GM12892 (cell line): ENCODE data around the gene SULT6B1.

Experiments
- DNase-seq: peaks from one replicate; pipeline ENCODE4 v3.0.0; 2011; ENCODE audit not compliant: insufficient read length
- FAIRE-seq: peaks from 2 replicates; lab custom pipeline; 2011; peaks lifted over from hg19 to GRCh38; lab: Jason Lieb, UNC
- POLR2A ChIP-seq: IDR thresholded peaks from 2 replicates; pipeline ENCODE4 v1.6.1; 2011; ENCODE audit warnings: low read depth, low read length, control low read depth
- POLR2AphosphoS5 ChIP-seq: IDR thresholded peaks from 2 replicates; pipeline ENCODE4 v1.6.1; 2011; ENCODE audit warnings: low read depth, low read length, control low read depth
- TAF1 ChIP-seq: IDR thresholded peaks from 2 replicates; pipeline ENCODE4 v1.6.1; 2011; ENCODE audit warnings: low read depth, mild to moderate bottlenecking, control low read depth, low read length, borderline replicate concordance

The SULT6B1 gene

DNA sequence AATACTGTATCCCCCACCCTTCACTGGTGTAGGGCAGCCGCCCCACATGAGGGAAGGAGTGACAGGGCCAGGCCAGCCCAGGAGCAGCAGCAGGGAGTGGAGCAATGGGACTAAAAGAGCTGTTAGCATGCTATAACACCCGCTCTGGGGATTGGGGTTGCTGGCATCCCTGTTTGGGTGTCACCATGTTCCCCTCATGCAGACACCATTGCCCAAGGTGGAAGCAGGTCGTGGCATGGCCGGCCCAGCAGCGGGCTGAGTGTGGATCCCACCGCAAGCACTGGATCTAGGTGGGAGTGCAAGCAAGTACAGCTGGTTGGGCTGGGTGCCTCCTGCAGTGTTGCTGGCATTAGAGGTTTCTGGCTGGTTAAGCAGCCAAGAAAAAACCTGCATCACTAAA lies 3.3 kb upstream of the SULT6B1 start:
- FAIRE-seq (no peak), DNase-seq (no peak)
- TF ChIP-seq TAF1: no peak
- TF ChIP-seq POLR2A: no peak
- TF ChIP-seq POLR2AphosphoS5: no peak

DNA sequence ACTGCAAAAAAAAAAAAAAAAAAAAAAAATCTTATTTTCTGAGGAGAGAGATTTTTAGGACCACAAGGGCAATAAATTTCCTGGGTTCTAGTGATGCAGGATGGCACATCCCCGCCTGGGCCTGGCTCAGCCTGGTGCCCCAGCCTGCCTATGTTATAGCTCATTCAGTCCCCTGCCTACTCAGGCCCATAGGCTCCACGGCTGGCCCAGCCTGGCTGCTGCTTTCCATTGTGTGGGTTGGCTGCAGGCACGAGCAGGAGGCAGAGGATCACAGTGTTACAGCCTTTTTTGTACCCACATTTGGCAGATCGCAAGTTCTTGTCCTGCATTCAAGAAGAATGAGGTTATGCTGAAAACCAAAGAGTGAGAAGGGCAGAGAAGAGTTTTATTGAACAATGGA lies 2.8 kb upstream of the SULT6B1 start:
- TF ChIP-seq TAF1: no peak
- TF ChIP-seq POLR2A: no peak
- TF ChIP-seq POLR2AphosphoS5: no peak
- DNase-seq: no peak
- FAIRE-seq: no peak

DNA sequence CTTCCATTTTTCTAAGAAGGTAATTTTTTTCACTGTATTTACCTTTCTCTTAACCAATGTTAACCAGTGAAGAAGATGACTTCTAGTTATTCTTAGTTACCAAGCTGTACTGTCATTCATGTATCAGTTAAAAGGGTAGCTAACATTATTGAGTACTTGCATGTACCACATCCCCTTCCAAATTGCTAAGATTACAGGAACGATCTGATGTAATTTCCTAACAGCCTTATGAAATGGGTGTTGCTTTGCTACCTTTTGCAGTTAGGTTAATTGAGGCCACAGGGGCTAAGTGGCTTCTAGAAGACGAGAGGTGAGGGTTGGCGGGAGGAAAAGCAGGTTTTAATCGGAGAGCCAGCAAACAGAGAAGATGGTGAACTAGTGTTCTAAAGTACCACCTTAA lies 1.8 kb upstream of the SULT6B1 start:
- DNase-seq (no peak), FAIRE-seq (no peak)
- TF ChIP-seq POLR2AphosphoS5 (no peak), TAF1 (no peak), POLR2A (no peak)

DNA sequence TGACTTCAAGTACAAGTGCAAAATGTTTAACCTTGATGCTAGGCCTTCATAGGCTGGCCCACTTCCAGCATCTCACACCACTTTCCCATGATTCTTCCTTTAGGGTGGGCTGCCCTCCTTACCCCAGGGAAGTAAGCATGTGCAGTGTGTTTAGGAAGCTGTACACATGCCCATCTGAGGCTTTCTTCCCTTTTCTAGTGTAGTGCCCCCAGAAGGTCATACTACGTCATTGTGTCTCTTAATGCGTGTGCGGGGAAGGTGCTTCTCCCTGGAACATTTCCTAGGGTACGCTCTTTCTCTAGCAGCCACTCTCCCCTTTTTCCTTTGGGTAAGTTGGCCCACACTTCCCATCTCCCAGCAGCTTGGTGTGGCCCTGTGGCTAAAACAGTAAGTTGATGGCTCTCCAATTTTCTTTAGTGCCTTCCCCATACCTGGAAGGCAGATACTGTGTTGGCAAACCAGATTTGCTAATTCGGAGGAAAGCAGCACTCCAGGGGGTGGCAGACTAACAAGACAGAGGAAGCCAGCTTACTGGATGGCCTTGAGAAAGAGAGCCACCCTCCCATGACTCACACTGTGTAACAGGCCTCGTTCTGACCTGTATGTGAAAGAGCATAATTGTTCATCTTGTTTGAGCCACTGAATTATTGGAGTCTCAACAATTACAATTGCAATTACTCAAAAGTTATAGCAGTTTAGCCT lies 1.1 kb upstream of the SULT6B1 start:
- DNase-seq (no peak), FAIRE-seq (no peak)
- TF ChIP-seq TAF1 (no peak), POLR2AphosphoS5 (no peak), POLR2A (no peak)

DNA sequence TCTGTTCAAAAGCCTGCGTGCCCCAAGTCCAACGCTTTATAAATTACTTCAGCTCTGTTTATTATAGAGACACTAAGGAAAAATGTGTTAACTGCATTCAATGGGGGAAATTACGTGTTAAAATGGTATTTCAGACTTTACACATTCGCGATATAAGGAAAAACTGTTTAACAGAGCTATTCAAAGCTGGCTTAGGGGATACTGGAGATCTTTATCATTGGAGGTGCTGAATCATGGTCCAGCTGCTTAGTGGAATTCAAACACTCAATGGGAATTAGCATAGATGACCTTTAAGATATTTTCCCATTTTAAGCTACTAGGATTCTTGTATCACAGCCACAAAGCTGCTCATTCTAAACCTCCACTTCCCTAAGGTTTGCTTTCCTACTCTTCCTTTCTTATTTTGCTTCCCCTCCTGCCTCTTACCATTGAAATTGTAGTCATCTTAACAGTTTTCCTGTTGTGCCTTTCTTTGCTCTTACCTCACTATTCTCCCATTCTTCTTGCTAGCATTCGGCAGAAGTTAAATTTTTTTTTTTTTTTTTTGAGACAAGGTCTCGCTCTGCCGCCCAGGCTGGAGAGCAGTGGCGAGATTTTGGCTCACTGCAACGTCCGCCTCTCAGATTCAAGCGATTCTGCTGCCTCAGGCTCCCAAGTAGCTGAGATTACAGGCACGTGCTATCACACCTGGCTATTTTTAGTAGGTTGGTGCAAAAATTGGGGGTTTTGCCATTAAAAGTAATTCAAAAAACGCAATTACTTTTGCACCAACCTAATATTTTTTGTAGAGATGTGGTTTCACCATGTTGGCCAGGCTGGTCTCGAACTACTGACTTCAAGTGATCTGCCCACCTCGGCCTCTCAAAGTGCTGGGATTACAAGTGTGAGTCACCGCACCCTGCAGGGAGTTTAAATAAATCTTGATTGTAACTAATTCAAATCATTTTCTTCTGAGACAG lies 6.5 kb downstream of the SULT6B1 start:
- DNase-seq (no peak), FAIRE-seq (no peak)
- TF ChIP-seq TAF1: no peak
- TF ChIP-seq POLR2AphosphoS5: no peak
- TF ChIP-seq POLR2A: no peak

DNA sequence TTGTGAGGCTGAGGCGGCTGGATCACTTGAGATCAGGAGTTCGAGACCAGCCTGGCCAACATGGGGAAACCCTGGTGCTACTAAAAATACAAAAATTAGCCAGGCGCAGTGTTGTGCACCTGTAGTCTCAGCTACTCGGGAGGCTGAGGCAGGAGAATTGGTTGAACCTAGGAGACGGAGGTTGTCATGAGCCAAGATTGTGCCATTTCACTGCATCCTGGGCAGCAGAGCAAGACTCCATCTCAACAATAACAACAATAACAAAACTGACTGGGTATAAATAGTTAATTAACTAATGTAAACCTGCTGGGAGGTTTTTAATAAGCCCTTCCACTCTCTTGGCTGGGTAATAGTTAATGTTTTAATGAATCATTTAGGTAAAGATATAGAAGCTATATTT lies 7.8 kb downstream of the SULT6B1 start:
- no peak for DNase-seq
- FAIRE-seq: no peak
- no peak for TF ChIP-seq POLR2AphosphoS5
- TF ChIP-seq TAF1: no peak
- no peak for TF ChIP-seq POLR2A

DNA sequence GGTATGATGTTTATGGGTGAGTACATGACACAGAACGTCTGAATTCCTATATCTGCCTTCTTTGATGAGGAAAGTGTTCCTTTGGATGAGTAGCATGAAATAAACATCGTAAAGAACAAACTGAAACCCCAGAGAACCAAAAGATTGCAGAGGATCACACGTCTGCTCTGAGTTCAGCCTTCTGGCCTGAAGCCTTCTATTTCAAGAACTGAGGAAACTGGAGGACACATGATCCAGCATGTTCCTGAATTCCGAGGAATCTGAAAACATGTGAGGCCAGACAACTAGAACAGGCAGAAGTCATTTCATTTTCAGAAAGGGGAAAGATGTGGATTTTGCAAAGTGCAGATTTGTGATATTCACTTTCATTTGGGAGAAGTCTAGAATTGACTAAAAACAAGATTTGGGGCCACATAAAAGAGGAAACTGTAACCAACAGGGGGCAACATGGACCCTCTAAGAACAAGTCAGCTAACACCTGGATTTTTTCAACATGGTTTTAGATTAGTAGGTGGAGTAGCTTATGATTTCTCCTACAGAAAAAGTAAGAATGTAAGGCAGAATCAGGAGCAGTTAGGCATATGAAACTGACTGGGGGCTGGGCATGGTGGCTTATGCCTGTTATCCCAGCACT lies 8.3 kb downstream of the SULT6B1 start:
- DNase-seq: no peak
- FAIRE-seq: no peak

DNA sequence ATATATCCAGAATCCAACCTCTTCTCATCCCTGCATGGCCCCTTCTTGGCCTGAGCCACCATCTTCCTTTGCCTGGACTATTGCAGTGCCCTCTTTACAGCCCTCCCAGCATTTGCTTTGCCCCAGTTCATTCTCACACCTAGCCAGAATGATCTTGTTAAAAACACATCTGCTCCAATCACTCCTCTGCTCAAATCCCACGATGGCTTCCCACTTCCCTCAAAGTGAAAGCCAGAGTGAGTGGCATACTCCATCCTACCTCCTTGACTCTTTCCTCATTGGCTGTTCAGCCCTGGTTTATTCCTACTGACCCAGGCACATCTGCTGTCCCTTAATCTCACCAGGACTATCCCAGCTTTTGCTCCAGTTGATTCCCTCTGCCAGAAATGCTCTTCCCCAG lies 14.7 kb downstream of the SULT6B1 start:
- TF ChIP-seq POLR2AphosphoS5 (no peak), POLR2A (no peak), TAF1 (no peak)
- no peak for DNase-seq
- FAIRE-seq: no peak

More for the DNA sequence above, 8.3 kb downstream of the SULT6B1 start:
- TF ChIP-seq TAF1: no peak
- TF ChIP-seq POLR2A: no peak
- TF ChIP-seq POLR2AphosphoS5: no peak

DNA sequence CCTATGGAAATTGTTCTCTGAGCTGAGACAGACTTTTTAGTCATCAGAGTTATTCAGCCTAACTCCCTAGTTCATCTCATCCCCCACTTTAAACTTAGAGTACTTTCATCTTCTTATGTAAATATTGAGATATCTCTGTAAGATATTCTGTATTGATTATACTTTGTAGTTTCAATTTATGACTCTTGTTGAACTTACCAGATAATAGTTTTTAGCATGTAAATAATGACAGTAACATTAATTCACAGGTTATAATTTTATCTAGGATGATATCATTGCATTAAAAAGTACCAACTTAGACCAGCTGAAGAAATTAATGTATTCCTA lies 16.9 kb downstream of the SULT6B1 start:
- FAIRE-seq: no peak
- no peak for DNase-seq
- TF ChIP-seq POLR2A (no peak), TAF1 (no peak), POLR2AphosphoS5 (no peak)

DNA sequence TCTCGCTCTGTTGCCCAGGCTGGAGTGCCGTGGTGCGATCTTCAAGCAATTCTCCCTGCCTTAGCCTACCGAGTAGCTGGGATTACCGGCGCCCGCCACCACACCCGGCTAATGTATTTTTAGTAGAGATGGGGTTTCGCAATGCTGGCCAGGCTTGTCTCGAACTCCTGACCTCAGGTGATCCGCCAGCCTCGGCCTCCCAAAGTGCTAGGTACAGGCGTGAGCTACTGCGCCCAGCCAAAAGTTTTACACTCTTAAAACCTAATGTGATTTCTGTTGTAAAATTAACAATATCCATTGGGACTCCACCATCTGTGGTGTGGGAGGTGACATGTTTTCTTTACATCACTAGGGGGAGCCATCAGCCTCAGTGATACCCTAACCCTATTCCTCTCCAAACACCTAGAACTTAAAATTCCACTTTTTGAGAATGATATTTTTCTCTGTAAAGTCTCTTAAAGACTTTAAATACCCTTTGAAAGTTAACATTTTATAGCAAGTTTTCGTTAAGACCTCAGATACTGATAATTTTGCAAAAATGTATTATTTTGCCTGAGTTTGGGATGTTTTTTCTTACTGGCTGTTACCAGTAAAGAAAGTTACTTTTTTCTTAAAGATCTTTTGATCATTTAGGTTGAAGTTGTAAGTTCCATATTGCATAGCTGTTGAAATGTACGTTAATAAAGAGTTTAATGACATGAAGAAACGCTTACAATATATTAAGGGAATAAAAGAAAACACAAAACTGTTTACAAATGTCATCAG lies 20.1 kb downstream of the SULT6B1 start:
- DNase-seq (peak; percentile 58), FAIRE-seq (peak; percentile 92)
- no peak for TF ChIP-seq POLR2AphosphoS5

DNA sequence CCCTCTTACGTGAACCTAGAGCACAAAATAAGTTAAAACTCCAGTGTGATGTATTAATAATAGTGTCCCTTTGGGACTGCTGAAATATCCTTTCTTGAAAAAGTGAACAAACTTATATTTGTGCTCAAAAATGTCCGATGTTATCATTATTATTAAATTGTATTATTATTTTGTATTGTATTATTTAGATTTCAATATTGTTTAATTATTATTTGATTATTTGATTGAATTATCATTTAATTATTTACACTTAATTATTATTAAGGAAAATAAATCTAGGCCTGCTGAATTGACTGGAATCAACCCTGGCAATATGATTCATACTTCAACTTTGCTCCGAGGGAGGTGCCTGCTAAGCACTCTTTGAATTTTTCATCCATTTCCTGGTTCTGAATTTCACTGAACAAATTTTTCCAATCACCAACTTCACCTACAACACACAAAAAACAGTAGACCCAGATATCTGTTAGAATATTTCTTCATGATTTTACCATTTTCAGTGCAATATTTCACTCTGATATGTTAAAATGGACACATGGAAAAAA lies 20.8 kb downstream of the SULT6B1 start:
- no peak for DNase-seq
- no peak for FAIRE-seq
- TF ChIP-seq POLR2A (no peak), POLR2AphosphoS5 (no peak)
